GM10847 (cell line): Measurements from ENCODE around the gene UBE3C.

Source experiments
- POLR2A ChIP-seq: IDR thresholded peaks from 2 replicates; pipeline ENCODE4 v1.6.1; 2011; ENCODE audit not compliant: insufficient read length; ENCODE audit errors: extremely low read depth

Gene UBE3C

DNA sequence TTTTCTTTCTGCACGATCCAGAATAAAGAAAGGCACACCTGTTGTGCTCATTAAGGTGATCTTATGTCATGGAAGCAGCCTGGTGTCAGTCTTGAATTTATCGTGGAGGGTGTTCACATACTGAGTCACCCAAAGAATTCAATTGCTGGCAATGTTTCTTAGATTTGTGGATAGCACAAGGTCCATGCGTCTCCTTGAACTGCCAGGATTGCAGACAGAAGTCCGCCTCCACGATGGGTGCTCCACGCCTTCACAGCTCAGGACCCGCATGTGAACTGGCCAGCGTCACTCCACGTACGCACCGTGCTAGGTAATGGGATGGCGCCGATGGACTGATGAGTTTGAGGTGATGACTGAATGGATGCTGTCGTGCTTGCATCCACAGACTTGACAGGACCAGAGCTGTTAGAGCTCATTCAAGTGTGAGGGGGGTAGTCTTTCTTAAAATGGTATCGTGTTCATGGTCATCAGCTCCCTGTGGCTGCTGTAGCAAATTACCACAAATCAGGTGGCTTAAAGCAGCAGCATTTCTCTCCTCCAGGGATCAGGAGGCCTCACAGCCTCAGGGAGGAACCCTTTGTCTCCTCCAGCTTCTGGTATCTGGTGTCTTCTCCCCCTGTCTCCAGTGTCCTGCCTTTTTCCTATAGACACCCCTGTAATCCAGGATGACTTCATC, 132.7 kb downstream of the UBE3C start:
- TF ChIP-seq POLR2A, result no peak

DNA sequence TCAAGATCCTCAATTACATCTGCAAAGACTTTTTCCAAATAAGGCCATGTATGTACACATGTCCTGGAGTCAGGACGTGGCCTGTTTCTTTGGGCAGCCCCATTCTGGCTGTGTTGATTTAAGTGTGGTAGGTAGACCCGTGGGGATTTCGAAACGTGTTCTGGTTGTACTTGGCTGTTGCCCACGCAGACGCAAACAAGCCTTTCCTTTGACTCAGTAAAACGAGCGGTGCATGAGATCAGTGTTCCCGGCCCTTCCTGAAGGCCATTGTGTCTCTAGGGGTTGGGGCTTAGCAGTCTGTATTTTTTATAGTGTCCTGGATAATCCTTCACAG, 133.2 kb downstream of the UBE3C start:
- TF ChIP-seq POLR2A, result no peak

DNA sequence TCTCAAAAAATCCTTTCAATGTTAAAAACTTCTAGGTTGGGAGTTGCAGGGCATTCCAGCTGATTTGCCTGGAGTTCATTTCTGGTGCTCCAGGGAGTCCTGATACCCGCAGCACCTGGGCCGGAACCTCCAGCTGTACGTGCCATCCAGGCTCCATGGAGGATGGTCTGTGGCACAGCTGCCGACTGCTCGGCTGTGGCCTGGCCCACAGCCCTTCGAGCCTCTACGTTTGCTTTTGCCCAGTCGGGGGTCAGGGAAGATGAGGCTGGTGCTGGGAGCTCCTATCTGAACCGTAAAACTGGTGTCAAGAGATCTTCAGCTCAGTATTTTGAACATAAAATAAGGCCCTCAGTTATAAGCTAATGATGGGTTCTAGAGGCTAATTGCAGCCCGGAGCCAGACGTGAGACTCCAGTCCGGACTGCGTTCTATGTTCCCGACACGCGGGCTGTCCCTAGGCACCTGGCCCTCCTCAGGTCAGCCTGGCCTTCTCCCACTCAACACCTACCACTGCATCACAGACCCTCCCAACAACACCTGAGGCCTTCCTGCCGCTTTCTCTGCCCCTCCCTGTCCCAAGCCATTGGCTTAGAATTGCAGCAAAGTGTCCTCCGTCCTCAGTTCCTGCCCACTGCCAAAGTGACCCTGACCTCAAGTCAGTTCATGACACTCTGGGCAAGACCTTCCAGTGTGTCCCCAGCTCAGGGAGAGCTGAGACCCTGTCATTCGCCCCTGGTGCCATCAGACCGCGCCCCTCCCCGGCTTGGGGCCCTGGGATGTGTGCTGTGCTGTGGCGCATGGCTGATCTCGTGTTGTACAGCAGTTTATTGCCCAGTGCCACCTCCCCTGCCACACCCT, 133.9 kb downstream of the UBE3C start:
- no peak for TF ChIP-seq POLR2A

DNA sequence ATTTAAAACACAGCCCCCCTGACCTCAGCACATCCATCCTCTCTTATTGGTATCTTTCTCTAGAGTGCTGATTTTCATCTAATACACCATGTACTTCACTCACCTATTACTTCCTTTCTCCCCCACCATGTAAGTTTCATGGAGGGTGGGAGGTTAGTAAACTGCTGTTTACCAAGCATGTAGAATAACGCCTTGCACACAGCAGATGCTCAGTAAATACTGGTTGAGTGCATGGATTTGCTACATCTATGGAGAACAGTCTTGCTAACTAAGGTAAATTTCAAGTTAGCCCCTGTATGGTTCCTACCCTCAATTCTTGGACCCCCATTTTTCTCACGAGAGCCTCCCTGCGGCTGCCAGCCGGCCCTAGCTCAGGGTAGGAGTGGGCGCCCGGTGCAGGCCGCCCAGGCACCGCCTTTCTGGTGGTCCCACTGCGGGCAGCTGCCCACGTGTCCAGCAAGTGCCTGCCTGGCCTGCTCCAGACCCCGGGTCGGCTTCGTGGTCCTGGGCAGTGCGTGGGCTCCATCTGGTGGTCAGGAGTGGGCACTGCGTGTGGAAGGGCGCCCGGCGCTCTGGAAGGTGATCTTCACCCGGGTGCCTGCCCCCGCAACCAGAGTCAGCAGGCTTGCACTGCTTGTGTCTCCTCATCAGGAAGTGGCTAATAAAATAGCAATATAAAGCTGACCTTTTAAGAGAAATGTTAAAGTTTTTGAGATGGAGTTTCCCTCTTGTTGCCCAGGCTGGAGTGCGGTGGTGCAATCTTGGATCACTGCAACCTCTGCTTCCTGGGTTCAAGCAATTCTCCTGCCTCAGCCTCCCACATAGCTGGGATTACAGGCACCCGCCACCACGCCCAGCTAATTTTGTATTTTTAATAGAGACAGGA, 134.7 kb downstream of the UBE3C start:
- TF ChIP-seq POLR2A, result no peak

DNA sequence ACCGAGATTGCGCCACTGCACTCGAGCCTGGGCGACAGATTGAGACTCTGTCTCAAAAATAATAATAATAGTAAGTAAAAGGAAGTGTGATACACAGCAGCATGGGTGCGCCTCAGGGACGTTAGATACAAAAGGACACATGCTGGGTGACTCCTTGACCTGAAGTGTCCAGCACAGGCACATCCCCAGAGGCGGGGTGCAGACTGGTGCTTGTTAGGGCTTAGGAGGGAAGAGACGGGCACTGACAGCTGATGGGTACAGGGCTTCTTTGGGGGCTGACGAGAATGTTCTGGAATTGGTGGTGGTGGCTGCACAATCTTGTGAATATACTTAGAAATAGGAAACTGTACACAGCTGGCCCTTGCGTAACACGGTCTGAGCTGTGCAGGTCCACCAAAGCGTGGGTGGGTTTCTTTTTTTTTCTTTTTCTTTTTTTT, 136.3 kb downstream of the UBE3C start:
- no peak for TF ChIP-seq POLR2A

DNA sequence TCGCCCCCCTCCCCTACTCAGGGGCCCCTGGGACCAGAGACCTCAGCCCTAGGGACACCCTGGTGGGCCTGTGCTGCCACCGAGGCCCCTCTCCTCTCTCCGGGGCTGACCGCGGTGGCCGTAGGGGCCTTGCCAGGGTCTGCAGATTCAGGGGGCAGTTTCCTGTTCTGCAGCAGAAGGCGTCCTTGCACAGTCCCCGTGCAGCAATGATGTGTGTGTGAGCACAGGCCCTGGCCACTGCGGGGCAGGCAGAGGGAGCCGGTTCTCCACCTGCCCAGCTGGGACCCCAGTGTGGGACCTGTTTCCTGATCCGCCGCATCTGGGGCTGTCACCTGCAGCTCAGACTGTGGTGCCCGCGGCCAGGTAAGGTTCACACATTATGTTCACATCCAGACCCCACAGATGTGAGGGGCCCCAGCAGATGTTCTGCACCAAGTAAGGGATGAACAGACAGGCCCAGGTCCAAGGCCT, 137.4 kb downstream of the UBE3C start:
- TF ChIP-seq POLR2A, result no peak

DNA sequence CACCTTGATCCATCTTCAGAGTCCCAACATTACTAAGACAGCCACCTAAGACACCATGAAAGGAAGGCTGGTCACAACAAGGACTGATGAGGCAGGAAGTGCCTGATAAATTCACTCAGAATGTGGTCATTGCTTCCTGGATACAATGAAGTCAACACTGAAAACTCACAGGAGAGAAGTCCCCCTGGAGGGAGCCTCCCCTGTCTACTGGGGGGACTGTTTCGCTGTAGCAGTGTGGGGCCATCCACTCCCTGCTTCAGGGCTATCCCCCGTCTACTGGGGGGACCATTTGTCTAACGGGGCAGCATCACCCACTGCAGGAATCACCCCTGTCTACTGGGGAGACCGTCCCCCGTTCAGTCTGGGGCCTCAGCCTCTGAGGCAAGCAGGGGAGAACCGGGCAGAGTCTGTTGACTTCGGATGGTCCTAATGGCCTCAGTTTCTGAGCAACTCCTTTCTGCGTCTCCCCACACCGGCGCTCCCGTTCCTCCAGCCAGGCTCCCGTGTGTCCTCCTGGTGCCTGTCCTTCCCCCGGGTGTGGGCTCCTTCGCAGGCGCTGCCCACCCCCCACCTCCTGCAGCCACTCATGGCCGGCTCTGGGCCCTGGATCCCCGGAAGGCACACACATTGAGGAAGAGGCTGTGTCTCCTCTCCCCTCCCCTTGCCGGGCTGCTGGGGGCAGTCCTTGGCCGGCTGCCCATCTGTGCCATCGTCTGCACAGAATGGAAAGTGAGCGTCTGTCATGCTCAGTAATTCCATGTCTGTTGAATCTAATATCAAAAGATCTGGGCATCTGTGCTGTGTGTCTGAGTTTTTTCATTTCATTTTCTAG, 138.2 kb downstream of the UBE3C start:
- no peak for TF ChIP-seq POLR2A

DNA sequence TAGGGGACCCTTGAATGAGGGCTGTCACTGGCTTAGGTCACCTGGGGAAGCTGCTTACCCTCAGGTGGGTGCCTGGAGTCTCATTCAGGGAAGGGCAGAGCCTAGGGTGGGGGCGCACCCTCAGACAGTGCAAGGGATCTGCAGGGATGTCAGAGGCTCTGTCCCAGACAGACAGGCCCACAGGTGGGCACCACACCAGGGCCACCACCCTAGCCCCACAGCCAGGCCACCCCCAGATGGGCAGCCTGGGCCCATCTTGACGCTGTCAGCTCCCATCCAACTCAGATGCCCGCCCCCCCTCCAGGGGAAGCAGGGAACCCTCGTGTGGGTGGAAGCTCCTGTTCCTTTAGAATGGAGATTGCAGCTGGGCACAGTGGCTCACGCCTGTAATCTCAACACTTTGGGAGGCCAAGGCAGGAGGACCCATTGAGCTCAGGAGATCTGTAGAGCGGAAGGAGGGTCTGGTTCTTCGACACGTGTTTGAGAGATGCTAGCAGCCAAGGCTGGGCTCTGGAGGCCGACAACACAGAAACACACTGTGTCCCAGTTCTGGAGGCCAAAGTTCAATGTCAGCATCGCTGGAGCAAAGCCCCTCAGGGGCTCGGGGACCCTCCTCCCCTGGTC, 139.6 kb downstream of the UBE3C start:
- no peak for TF ChIP-seq POLR2A

DNA sequence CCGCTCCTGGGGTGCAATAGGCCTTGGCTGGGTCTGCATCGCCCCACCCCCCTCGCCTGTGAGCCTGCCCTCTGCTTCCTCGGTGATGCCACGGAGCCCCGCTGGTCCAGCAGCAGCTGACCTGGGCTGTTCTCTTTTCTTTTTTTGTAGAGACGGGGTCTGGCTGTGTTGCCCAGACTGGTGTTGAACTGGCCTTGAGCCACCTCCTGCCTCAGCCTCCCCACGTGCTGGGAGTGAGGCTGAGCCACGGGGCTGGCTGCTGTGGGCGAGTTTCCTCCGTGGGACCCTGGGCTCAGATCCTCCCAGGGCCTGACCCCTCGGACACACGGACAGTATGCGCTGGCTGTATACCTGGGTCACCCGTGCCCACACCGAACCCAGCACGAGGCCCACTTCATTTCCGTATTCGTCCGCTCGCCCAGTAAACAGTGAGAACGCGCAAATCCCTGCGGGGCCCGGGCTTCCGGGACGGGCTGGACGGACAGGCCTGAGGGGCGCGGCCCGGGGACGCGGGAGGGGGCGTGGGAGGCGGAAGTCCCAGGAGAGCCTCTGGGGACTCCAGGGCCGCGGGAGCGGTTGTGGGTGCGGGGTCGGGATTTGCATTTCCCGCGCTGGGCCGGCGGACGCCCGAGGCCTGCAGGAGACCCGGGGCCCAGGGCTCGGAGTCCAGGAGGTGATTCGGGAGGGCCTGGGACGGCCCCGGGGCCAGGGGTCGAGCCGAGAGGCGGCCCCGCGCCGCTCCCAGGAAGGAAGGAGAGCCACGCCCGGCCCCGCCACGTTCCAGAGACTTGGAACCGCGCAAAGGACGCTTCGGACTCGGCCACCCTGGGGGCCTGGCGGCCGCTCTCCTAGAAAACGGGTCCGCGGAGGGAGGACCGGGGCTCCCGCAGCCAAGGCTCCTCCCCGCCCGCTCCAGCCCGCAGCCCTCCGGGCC, 140.3 kb downstream of the UBE3C start:
- TF ChIP-seq POLR2A, result no peak

DNA sequence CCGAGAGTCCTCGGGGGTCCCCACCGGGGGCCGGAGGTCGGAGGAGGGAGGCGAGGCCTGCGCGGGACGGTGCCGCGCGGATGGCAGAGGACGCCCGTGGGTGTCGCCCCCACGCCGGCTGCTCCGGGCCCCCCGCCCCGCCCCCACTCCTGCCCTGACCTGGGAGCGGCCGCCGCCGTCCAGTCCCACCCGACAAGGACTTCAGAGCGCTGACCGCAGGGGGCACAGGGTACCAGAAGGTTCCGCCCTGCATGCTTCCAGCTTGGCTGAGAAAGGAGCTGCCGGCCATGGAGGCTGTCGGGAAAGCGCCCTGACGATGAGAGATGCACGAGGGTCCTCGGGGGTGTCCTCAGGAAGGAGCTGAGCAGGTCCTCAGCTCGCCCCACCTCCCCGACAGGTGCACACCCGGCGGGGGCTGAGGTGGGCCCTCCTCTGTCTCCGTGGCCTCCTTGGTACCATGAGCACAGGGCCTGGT, 141.1 kb downstream of the UBE3C start:
- TF ChIP-seq POLR2A, result no peak

DNA sequence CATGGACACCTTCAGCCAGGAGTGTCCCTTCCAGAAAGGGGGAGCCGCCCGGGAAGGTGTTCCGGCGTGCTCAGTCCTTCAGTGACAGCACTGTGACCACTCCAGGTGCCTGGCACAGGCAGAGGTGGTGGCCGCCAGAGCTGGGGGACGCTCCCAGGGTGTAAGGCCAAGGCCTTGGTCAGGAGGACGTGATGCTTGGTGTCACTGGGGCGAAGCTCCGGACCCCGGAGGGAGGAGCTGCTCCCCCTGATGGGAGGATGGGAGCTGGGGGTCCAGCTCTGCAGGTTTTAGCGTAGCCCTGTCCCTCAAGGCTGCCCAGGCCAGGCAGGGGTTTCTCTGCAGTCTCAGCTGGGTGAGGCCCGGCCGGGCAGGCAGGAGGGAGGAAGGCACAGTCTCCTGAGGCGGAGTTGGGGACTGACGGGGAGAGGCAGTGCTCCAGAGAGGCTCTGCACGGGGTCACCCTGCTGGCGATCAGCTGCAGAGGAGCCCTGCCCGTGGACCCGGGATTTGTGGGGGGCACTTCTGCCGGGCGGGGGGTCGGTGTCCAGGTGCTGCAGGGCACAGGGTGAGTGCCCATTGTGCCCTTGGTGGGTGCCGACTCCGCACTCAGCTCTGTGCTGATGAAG, 141.6 kb downstream of the UBE3C start:
- TF ChIP-seq POLR2A, result no peak

DNA sequence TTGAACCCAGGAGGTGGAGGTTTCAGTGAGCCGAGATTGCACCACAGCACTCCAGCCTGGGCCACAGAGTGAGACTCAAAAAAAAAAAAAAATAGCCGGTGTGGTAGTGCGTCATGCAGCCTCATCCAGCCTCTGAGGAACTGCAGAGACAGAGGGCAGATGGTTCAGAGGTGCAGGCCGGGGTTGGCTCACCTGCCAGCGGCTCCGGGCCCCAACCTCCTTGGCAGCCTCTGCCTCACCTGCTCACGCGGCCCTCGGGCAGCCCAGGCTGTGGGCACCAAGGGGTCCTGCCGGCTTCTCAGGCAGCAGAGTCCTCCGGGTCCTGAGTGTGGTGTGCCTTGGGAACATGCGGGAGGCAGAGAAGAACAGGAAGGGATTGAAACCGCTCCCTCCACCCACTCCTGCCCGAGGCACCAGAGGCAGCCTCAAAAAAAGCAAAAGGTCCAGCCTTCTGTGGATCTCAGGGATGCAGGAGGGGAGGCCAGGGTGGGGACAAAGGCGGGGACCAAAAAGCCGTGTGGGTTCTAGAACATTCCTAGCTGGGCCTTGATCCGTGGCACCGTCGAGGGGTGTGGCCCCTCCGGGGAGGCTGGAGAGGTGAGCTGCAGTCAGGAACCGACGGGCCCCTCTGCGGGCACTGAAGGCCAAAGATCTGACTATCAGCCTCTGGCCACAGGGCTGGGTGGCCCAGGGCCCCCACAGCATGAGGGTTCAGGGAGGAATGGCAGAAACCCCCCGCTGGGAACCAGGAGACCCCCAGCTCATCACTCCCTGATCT, 142.7 kb downstream of the UBE3C start:
- no peak for TF ChIP-seq POLR2A
